GM19099 (cell line): ENCODE results near the gene LDOC1.

Source experiments
- POLR2A ChIP-seq: IDR thresholded peaks from 3 replicates; pipeline ENCODE4 v1.6.1; 2011; ENCODE audit warnings: low read depth; ENCODE audit not compliant: insufficient read length; ENCODE audit errors: extremely low read depth

The LDOC1 gene

DNA sequence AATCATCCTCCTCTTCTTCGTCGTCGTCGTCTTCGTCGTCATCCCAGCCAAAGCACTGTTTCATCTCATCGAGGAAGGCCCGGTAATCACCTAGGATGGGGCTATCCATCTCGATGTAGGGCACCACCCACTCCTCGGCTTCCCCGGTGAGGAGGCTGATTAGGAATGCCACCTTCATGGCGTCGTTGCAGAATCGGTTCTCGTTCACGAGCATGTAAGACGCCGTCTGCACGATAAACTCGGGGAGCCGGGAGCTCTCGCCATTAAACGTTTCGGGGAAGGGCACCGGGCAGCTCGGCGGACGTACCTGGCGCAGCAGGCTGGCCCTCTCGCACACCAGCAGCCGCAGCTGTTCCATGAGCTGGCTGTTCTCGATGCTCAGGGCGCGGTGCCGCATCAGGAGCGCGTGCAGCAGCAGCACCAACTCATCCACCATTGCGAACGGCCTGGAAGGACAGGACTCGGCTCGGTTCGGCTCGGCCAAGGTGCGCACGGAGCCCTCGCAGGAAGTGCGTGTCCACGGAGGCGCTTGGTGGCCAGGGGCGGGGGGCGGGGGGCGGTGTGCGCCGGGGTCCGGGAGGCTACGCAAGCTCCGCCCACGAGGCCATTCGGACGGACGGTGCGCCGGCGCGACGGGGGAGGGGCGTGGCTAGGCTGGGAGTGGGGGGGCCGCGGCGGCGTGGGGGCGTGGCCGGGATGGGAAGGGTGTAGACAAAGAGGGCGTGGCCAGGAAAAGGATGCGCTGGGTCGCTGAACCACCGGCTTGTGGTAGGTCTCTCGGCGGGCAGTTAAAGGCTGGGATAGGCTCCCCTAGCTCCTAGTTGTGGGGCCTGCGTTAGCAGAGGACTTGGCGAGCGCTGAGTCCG is at the start of gene LDOC1:
Gene LDOC1, minus strand, starts transcription at position 544 of the 866 bp plus-strand sequence. Its CDS starts 108 bp downstream, at position 436.
- no peak for TF ChIP-seq POLR2A

- TF ChIP-seq POLR2A = no peak
These were observed 44.7 kb upstream of the LDOC1 start for GRCh38 chrX:141221611-141222010.

- no peak for TF ChIP-seq POLR2A
These were observed 43.5 kb upstream of the LDOC1 start for GRCh38 chrX:141220342-141221008.

DNA sequence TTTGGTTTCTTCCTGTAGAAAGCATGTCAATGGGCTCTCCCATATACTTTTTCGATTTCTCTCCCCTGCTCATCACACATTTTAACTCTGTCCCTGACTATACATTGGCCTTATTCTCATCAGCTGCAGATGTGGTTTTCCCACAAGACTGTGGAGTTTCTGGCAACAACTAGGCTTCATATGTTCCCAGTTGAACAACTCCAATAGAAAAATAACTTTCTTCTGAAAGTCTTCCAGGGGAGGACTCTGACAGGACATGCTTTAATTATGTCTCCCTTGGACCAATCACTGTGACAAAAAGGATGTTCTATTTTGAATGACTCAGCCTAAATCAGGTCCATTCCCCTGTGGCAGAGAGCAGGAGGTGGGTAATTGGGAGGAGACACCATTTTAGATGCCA is 37.3 kb upstream of the LDOC1 start:
- TF ChIP-seq POLR2A = no peak

DNA sequence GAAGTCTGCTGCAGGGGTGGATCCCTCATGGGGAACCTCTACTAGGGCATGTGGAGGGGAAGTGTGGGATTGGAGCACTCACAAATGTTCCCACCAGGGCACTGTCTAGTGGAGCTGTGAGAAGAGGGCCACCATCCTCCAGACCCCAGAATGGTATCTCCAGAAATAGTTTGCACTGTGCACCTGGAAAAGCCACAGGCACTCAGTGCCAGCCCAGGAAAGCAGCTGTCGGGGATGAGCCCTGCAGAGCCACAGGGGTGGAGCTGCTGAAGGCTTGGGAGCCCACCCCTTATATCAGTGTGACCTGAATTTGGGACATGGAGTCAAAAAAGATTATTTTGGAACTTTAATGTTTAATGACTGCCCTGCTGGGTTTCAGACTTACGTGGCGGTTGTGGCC is 25.0 kb upstream of the LDOC1 start:
- TF ChIP-seq POLR2A = no peak

DNA sequence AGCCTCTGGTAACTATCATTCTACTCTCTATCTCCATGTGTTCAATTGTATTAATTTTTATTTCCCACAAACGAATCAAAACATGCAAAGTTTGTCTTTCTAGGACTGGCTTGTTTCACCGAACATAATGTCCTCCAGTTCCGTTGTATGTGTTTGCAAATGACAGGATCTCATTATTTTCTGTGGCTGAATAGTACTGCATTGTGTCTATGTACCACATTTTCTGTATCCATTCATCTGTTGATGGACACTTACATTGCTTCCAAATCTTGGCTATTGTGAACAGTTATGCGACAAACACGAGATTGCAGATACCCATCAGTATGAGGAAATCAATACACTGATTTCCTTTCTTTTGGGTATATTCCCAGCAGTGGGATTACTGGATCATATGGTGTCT is 8.4 kb upstream of the LDOC1 start:
- TF ChIP-seq POLR2A = no peak

- no peak for TF ChIP-seq POLR2A
These were observed 6.1 kb upstream of the LDOC1 start for GRCh38 chrX:141183000-141183399.

DNA sequence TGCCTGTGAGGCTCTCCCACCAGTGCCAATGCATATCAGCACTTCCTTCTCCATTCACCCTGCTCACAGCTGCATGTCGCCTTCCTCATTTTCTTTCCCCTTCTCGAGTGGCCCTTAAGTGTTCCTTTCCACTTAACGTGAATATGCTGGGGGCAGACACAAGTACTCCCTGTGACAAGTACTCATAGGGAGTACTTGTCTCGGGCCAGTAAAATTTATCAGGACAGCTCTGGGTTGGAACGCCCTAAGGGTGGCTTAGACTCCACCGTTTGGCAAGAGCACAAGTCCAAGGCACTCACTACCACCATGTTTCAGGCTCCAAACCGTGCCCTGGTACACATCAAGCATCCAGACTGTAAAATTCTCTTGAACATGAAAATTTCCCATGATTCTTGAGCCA is 3.9 kb upstream of the LDOC1 start:
- no peak for TF ChIP-seq POLR2A

DNA sequence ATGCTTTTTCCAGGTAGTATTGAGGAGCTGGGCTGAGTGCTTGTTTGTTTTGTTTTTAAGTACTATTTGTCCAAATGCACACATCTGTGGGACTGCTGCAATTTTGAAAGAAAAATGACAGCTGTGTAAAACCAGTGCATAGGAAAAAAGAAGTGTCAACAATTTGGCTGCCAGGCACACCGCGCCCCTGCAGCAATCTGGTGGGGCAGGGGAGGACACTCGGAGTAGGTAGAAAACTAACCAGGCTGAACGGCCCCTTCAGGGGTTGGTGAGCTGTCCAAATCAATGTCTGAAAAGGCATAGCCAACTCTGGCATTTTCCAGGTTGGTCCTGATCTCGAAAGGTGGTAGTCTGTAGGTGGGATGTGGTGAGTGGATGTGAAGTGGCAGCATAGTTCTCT is 1.1 kb downstream of the LDOC1 start:
- TF ChIP-seq POLR2A = no peak

GRCh38 chrX:141164406-141164805 is 12.5 kb downstream of the LDOC1 start:
- no peak for TF ChIP-seq POLR2A

DNA sequence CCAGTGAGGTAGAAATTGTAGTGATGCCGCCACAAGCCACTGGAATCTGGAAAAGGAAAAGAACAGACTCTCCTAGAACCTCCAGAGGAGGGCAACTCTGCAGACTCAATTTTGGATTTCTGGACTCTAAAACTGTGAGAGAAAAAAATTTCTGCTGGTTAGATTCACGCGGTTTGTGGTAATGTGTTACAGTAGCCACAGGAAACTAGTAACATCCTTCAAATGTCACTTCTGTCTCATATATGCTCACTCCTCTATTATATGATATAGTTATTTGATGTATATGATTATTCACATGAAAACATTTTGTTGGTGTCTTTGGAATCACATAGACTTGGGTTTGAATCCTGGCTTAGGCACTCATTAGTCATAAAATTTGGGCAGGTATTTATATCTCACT is 18.8 kb downstream of the LDOC1 start:
- no peak for TF ChIP-seq POLR2A

DNA sequence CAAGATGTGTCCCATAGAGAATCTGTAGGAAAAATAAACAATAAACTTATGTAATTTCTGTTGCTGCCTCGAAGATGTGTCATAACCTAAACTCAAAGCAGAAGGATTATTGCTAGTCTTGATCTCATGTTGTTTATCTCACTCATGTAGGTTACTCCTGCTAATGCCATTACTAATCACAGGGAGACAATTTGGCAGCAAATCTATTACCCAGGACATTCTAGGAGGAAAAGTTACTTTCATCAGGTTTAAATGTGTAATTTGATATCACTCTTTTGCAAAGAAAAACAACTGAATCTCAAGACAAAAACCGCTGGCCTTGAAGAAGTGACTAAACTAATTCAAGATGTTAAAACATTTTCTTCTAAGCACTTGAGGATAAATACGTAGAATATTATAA is 34.0 kb downstream of the LDOC1 start:
- TF ChIP-seq POLR2A = no peak

- no peak for TF ChIP-seq POLR2A
These were observed 43.7 kb downstream of the LDOC1 start for GRCh38 chrX:141133272-141133671.

GRCh38 chrX:141127146-141127545 is 49.8 kb downstream of the LDOC1 start:
- TF ChIP-seq POLR2A = no peak
